Measurements from ENCODE around the gene BORCS8. TPM values are rescaled to one million over a fixed set of nuclear protein-coding genes. Genes with fewer than 3 reads are reported as not detected.

The BORCS8 gene
- total and polyA plus RNA-seq, 2 of the 13 experiments (the other 11 are each of a cell fraction or from before 2014, with no cell fraction given), result 9.6 to 13.3 TPM

GRCh38 chr19:19224852-19225494 is 33.0 kb upstream of the BORCS8 start (continued):
- TF ChIP-seq SATB2 (CRISPR knock-in tag; IDR thresholded peaks at IDR 0.05) (no peak), IRF1 (CRISPR knock-in tag; IDR thresholded peaks at IDR 0.05; ENCODE audit: low read depth) (peak; percentile 88; the same call in 1 of the 2 replicates), ZBTB3 (CRISPR knock-in tag; IDR thresholded peaks at IDR 0.05; ENCODE audit: borderline replicate concordance, low read depth) (no peak), ZNF414 (CRISPR knock-in tag; IDR thresholded peaks at IDR 0.05) (no peak), NFIC (IDR thresholded peaks at IDR 0.05; ENCODE audit: low read length) (no peak), HNRNPH1 (optimal IDR thresholded peaks at IDR 0.05; ENCODE audit: low read depth, low read length) (no peak), NR2F1 (CRISPR knock-in tag; IDR thresholded peaks at IDR 0.05) (no peak), DNMT3B (CRISPR knock-in tag; conservative IDR thresholded peaks at IDR 0.05) (no peak), ZNF772 (CRISPR knock-in tag; IDR thresholded peaks at IDR 0.05) (peak; percentile 82; the same call in 1 of the 2 replicates), NONO (IDR thresholded peaks at IDR 0.05) (no peak), NONO (CRISPR knock-in tag; conservative IDR thresholded peaks at IDR 0.05) (no peak), ARID5B (CRISPR knock-in tag; IDR thresholded peaks at IDR 0.05) (no peak), DRAP1 (CRISPR knock-in tag; IDR thresholded peaks at IDR 0.05) (peak; percentile 34; the same call in 1 of the 2 replicates), ZNF687 (CRISPR knock-in tag; IDR thresholded peaks at IDR 0.05) (peak; percentile 94), ZBTB49 (CRISPR knock-in tag; IDR thresholded peaks at IDR 0.05; ENCODE audit: borderline replicate concordance) (no peak), ATRX (CRISPR knock-in tag; IDR thresholded peaks at IDR 0.05; ENCODE audit: borderline replicate concordance) (no peak)
